GM19467 (cell line): ENCODE data around the gene B3GNT9.
"Not testable (repeated sequence)": the region's sequence is repeated elsewhere in the genome, so short reads cannot be mapped to it uniquely, and the experiment has no call there.

ENCODE experiments used
- ATAC-seq: cut with Tn5 transposase; IDR thresholded peaks from one replicate; pipeline ENCODE4 v1.9.1; 2021; ENCODE audit warnings: mild to moderate bottlenecking, moderate library complexity; ENCODE audit not compliant: unreplicated experiment

The B3GNT9 gene

GRCh38 chr16:67151431-67152097 lies 766 bp upstream of the B3GNT9 start:
- ATAC-seq: no peak

- no peak for ATAC-seq
These were observed 558 bp downstream of the B3GNT9 start for GRCh38 chr16:67150047-67150832.

GRCh38 chr16:67149276-67150046 lies 1.3 kb downstream of the B3GNT9 start:
- no peak for ATAC-seq

DNA sequence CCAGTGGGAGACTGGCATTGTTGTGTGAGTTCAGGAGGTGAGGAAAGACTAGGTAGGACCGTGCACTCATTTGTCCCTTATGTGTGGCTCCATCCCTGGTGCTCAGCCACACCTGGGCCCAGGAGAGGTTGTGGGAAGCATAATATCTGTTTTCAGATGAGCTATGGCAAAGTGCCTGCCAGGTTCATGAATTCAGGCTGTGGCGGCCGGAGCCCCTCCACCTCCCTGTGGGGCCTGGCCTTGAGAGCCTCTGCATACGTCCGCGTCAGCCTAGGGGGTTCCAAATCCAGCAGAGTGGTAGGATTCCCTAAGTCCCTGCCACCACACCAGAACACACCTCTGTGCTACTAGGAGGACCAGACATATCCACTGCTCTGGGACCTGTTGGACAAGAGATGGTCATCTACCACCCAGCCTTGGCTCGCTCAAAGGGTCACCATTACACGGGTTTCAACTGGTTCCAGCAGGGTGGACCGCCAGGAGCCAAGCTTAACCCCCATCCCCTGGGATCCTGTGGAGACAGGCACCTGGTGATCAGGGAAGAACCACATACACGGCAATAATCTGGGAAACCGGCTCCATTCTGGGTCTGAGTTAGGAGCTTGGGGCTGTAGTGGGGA lies 2.0 kb downstream of the B3GNT9 start:
- no peak for ATAC-seq

DNA sequence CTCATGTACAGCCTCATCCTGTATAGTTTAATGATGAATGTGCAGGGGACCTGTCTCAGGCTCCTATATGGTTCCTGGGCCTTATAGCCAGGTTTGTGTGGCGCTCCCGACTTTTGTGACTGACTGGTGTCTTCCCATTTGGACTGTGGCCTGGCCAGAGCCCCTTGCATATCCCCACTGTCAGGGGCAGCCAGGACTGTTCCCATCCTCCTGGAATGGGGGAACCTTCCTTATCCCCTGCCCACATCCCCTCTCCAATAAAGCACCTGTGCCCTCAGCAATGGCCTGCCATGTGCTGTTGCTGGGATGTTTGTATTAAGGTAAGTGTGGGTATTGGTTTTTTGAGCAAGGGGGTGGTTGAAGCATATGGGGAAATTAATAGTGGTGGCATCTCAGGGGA lies 2.6 kb downstream of the B3GNT9 start:
- no peak for ATAC-seq

DNA sequence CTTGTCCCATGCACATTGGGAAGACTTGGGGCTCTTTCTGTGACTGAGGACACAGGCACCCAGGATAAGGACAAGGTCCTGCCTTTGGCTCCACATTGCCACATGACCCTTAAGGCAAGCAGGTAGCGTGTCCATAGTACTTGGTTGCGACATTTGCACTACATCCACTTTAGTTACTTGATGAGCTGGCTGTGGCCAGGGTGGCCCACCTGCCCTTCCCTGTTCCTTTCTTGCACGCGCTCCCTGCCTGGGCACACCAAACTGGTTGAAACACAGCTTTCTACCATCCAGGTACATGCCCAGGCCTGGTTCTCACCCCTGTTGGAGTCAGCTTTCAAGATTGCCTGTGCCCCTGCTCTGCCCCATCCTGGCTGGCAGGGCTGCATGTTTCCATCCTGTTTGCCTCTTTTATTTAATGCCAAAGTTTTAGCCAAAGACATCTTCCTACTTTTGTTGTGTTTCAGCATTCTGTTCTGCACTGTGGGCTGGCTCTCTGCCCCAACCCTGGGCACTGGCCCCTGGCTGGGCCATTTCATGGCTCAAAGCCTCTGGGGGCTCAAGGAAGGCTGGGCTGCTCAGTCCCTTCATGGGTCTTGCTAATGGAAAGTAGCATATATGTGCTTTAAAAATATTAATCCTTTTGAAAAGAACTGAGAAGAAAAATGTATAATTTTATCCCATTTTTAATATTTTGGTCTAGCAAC lies 3.2 kb downstream of the B3GNT9 start:
- ATAC-seq: no peak

DNA sequence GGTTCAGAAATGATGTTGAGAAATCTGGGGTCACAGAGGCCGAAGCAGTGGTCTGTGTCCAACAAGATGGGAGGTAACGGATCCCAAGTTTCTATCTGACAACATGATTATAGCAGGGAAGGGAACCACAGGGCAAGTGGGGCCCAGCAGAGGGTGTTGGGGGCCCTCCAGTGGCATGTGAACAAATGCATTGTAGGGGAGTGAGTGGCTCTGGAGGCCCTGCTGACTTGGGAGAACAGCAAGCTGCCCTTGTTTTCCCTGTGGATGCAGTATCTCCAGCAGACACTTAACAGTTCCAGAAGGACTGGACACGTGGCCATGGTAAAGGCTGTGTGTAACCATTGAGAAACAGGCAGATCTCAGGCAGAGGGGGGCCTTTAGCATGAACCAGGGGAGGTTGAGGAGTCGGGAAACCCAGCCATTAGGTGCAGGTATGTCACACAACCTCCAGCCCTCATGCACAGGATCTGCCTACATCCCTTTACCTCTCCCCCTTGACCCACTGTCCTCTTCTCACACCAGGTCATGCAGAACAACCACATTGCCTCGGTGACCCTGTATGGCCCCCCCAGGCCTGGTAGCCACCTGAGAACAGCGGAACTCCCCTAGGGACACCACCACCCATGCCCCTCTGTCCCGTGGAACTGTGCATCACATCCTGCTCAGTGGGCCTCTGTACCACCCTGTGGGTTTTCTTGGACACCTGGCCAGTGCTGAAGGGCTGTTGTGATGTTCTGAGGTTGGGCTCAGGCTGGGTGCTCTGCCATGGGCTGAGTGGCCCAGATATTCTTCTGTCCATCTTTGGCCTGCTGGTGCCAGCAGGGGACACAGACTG lies 4.1 kb downstream of the B3GNT9 start:
- ATAC-seq: no peak

- ATAC-seq: no peak
These were observed 5.1 kb downstream of the B3GNT9 start for GRCh38 chr16:67145746-67146145.

DNA sequence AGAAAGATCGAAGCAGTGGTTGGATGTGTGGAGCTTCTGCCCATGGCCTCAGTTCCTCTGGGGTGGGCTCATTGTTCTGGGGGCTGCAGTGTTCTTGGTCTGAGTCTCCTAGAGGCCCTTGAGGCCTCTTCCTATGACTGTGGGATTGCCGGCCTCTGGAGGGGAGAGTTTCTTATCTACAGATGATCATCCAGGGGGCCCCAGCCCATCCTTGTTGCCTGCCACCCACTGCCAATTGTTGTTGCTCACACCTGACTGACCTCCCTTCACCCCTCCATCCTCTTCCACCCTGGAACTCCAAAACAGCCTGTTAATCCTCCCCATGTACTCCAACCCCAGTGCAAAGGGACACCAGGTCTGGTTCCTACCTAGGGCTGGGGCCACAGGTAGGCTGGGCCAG lies 5.9 kb downstream of the B3GNT9 start:
- no peak for ATAC-seq

DNA sequence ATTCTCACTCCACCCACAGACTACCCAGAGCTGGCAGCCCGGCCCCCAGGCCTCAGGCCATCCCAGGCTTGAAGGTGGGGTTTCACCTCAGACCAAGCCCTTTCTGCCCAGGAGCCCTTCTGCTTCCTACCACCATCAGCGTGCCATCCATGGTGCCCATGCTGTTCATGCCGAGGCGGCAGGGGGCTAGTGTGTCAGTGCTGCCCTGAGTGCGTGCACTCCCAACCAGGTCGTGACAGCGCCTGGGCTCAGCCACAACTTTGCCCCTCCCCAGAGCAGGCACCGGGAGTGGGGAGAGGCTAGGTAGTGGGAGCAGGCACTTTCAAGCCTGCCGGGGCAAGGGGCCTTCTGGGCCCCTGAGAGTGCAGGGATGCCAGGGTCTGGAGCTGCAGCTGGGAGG lies 8.5 kb downstream of the B3GNT9 start:
- no peak for ATAC-seq

DNA sequence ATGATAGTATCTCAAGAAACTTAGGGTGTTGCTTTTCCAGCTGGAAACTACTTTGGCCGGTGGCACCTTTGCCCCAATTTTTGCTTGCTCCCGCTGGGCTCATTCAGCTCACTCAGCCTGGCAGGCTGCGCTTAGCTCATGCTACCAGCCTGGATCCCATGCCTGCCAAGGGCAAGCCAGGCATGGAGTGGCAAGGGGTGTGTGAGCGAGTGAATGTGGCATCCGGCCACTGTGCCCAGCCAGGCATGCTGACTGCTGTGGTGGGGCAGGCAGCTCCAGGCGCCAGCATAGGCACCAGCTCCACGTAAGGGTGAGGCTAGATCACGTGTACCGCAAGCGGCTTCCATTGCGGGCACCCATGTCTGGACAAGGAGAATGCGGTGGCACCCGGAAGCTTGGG lies 9.4 kb downstream of the B3GNT9 start:
- no peak for ATAC-seq

DNA sequence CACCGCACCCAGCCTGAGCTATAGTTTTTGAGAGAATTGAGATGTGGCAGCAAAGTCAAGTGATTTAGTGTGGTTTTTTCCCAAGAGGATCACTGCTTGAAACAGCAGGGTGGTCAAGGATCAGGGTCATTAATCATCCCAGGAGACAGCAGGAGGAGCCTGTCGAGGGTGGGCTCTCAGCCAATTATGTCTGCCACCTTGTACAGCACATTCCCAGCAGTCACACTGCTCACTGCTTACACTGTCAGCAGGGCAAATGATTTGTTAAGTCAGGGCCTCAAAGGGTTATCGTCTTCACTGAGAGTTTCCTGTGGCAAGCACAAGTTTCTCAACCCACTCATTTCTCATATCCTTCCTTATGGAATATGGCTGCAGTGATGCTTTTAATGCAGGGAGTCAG lies 13.2 kb downstream of the B3GNT9 start:
- no peak for ATAC-seq

GRCh38 chr16:67129422-67129821 lies 21.4 kb downstream of the B3GNT9 start:
- no peak for ATAC-seq

DNA sequence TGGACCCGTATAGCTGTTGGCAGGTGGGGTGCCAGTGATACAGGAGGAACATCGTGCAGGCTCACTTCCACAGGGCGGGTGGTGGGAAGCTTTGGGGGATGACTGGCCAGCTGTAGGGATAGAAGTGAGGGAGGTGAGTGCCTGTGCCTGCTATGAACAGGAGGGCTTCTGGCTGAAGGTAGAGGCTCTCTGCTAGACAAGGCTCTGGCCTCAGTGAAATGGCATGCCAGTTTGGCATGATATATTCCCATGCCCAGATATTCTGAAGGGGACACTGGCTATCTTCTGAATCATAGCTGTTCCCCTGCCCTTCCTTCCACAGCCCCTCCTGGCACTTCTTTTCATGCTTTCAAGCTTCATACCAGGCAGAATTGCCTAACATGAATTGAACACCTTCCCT lies 21.9 kb downstream of the B3GNT9 start:
- no peak for ATAC-seq

DNA sequence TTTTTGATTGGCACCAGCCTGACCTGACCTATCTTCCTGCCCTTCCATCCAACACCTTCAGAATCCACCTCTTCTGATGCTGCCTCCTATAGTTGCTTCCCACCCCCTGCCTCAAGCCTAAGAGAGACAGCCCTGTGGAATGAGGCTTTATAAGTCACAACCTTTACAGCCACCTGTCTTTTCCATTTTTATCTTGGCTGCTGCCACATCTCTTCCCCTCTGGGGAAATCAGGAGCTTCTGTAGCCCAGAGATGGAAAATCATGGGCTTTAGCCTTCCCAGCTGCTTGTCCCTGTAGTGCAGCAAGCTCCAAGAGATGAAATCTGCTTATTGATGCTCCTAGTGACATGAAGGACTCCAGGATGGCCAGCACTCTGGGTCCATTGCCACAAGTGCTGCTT lies 22.4 kb downstream of the B3GNT9 start:
- no peak for ATAC-seq

DNA sequence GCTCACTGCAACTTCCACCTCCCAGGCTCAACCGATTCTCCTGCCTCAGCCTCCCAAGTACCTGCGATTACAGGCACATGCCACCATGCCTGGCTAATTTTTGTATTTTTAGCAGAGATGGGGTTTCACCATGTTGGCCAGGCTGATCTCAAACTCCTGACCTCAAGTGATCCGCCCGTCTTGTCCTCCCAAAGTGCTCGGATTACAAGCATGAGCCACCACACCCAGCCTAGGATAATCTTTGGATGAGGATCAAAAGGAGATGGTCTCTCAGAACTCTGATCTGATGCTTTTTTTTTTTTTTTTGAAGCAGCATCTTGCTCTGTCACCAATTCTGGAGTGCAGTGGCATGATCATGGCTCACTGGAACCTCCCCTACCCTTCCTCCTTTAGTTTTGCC lies 28.0 kb downstream of the B3GNT9 start:
- not testable (repeated sequence) for ATAC-seq

DNA sequence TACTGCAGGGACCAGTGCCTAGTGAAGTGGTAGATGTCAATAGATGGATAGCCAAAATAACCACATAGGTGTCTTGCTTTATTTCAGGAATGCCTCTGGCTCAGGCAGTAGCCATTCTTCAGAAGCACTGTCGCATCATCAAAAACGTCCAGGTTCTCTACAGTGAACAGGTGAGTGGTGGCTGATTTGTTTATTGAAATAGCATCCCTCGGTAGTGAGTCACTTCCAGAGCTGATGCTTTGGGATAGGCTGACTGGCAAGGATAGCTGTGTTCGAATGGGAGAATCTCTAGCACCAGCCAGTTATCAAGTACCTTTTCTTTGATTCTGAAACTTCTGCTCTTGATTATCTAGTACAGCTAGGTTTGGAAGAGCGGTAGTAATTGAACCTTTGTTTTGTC lies 30.8 kb downstream of the B3GNT9 start:
- ATAC-seq: no peak

DNA sequence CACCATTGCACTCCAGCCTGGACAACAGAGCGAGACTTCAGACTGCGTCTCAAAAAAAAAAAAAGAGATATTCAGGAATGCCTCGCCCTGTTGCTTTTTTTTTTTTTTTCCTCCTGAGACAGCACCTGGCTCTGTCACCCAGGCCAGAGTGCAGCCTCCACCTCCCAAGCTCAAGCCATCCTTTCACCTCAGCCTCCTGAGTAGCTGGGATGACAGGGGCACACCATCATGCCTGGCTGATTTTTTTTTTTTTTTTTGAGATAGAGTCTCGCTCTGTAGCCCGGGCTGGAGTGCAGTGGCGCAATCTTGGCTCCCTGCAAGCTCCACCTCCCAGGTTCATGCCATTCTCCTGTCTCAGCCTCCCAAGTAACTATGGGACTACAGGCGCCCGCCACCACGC lies 33.1 kb downstream of the B3GNT9 start:
- ATAC-seq: no peak

DNA sequence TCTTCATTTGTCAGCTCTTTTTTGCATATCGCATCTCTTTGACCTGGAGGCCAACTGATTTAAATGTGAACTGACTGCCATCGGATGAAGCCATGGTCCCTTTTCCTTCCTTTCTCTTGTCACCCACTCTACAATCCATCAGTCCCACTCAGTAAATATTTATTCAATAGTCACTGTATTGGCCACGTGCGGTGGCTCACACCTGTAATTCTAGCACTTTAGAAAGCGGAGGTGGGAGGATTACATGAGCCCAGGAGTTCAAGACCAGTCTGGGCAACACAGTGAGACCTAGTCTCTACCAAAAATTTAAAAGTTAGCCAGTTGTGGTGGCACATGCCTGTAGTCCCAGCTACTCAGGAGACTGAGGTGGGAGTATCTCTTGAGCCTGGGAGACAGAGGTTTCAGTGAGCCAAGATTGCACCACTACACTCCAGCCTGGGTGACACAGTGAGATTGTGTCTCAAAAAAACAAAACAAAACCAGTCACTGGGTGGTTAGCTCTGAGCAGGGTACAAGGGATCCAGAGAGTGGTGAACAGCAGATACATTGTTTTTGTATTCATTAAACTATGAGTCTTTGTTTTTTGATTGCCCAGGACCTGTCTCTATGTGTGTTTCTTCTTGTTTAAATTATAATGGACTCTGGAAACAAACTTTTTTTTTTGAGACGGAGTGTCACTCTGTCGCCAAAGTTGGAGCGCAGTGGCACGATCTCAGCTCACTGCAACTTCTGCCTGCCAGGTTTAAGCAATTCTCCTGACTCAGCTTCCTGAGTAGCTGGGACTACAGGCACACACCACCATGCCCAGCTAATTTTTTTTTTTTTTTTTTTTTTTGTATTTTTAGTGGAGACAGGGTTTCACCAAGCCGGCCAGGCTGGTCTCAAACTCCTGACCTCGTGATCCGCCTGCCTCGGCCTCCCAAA lies 34.1 kb downstream of the B3GNT9 start:
- no peak for ATAC-seq
